Posterior cingulate gyrus (tissue), 11 donors: ENCODE measurements around the gene FHIT.

Source experiments
- DNase-seq, 10 donors: peaks; one replicate each; pipeline versions ENCODE4 v3.0.0 to v3.0.0-alpha.2; 2020 to 2021; ENCODE audit warnings: mixed read lengths in 3 of 10
- intact Hi-C: fragments of 100-400 bp; cut with DNase I; formaldehyde crosslinking; loops from one replicate; pipeline ENCODE4 v1.15.1; 2023

Gene FHIT

GRCh38 chr3:60746043-60746638 lies 505.1 kb downstream of the FHIT start:
- DNase-seq, result no peak
- intact Hi-C loops, result no loop called here

- intact Hi-C loops, result no loop called here
- no peak for DNase-seq
These were observed 507.6 kb downstream of the FHIT start for GRCh38 chr3:60743631-60744164.

- intact Hi-C loops, result no loop called here
- no peak for DNase-seq
These were observed 508.6 kb downstream of the FHIT start for GRCh38 chr3:60742606-60743145.

GRCh38 chr3:60737633-60738399 lies 513.4 kb downstream of the FHIT start:
- intact Hi-C loops, result no loop called here

GRCh38 chr3:60730371-60730770 lies 520.9 kb downstream of the FHIT start:
- intact Hi-C loops, result no loop called here
- no peak for DNase-seq

More at GRCh38 chr3:60737633-60738399, 513.4 kb downstream of the FHIT start:
- DNase-seq, result no peak

- DNase-seq, result no peak
- intact Hi-C loops, result no loop called here
These were observed 522.2 kb downstream of the FHIT start for GRCh38 chr3:60729056-60729455.

GRCh38 chr3:60728006-60728405 lies 523.2 kb downstream of the FHIT start:
- no peak for DNase-seq
- intact Hi-C loops, result no loop called here

- no peak for DNase-seq
- intact Hi-C loops, result no loop called here
These were observed 530.5 kb downstream of the FHIT start for GRCh38 chr3:60720736-60721135.

GRCh38 chr3:60716573-60716972 lies 534.7 kb downstream of the FHIT start:
- DNase-seq, result no peak
- intact Hi-C loops, result no loop called here

- intact Hi-C loops, result no loop called here
- no peak for DNase-seq
These were observed 542.9 kb downstream of the FHIT start for GRCh38 chr3:60708191-60708975.

- intact Hi-C loops, result no loop called here
- no peak for DNase-seq
These were observed 543.7 kb downstream of the FHIT start for GRCh38 chr3:60707452-60708020.

- intact Hi-C loops, result no loop called here
- DNase-seq, result no peak
These were observed 547.1 kb downstream of the FHIT start for GRCh38 chr3:60703956-60704736.

- DNase-seq, result no peak
- intact Hi-C loops, result no loop called here
These were observed 548.2 kb downstream of the FHIT start for GRCh38 chr3:60703008-60703407.

GRCh38 chr3:60698117-60698516 lies 553.1 kb downstream of the FHIT start:
- intact Hi-C loops, result no loop called here
- DNase-seq, result no peak

GRCh38 chr3:60697132-60697531 lies 554.1 kb downstream of the FHIT start:
- intact Hi-C loops, result no loop called here
- no peak for DNase-seq

- DNase-seq, result no peak
- intact Hi-C loops, result no loop called here
These were observed 554.7 kb downstream of the FHIT start for GRCh38 chr3:60696428-60697125.

- no peak for DNase-seq
- intact Hi-C loops, result no loop called here
These were observed 575.8 kb downstream of the FHIT start for GRCh38 chr3:60675424-60675823.

- DNase-seq, result no peak
- intact Hi-C loops, result no loop called here
These were observed 576.4 kb downstream of the FHIT start for GRCh38 chr3:60674870-60675269.

GRCh38 chr3:60673123-60673522 lies 578.1 kb downstream of the FHIT start:
- no peak for DNase-seq
- intact Hi-C loops, result no loop called here
